ENCODE results near the gene KCNK1. TPM values are rescaled to one million over a fixed set of nuclear protein-coding genes. Genes with fewer than 3 reads are reported as not detected.

Gene KCNK1
- total and polyA plus RNA-seq, 8 donors, result 2.3 to 7.5 (median 3.8) TPM

GRCh38 chr1:233570706-233571105 is 43.2 kb upstream of the KCNK1 start:
- no peak overlapping the region for H3K27ac ChIP-seq
- TF ChIP-seq CTCF (IDR thresholded peaks at IDR 0.05), result no peak
- DNase-seq (no peak), ATAC-seq (no peak), FAIRE-seq (no peak)
- H3K27me3 ChIP-seq, result no peaks in the 10 kb centered on the region
- no peaks in the 10 kb centered on the region for H3K4me1 ChIP-seq
- intact Hi-C loops (cut with DNase I), result no loop called here
- H3K36me3 ChIP-seq, result no peaks in the 10 kb centered on the region
- no peak overlapping the region for H3K4me3 ChIP-seq
- no peaks in the 10 kb centered on the region for H3K9me3 ChIP-seq
- WGBS, 2 donors, result 73 to 87% methylated on average over 4 of the region's 4 CpGs

- WGBS, 2 donors, result 93 to 100% methylated on average over 4 of the region's 4 CpGs
- Histone ChIP-seq H3K4me3 (no peak overlapping the region), H3K36me3 (no peaks in the 10 kb centered on the region), H3K27ac (no peak overlapping the region), H3K27me3 (no peaks in the 10 kb centered on the region), H3K4me1 (no peaks in the 10 kb centered on the region), H3K9me3 (no peaks in the 10 kb centered on the region)
- intact Hi-C loops (cut with DNase I), result no loop called here
- no peak for DNase-seq
- ATAC-seq, result no peak
- no peak for FAIRE-seq
- TF ChIP-seq CTCF (IDR thresholded peaks at IDR 0.05), result no peak
These were observed 41.0 kb upstream of the KCNK1 start for GRCh38 chr1:233572896-233573295.

GRCh38 chr1:233575450-233575849 is 38.5 kb upstream of the KCNK1 start:
- no peak for FAIRE-seq
- TF ChIP-seq CTCF (IDR thresholded peaks at IDR 0.05), result no peak
- no peaks in the 10 kb centered on the region for H3K9me3 ChIP-seq
- H3K36me3 ChIP-seq, result no peaks in the 10 kb centered on the region
- ATAC-seq, result no peak
- H3K27me3 ChIP-seq, result no peaks in the 10 kb centered on the region
- WGBS, 2 donors, result 58 to 69% methylated on average over 5 of the region's 5 CpGs
- H3K4me3 ChIP-seq, result no peak overlapping the region
- no peaks in the 10 kb centered on the region for H3K4me1 ChIP-seq
- H3K27ac ChIP-seq, result no peak overlapping the region
- no peak for DNase-seq
- intact Hi-C loops (cut with DNase I), result no loop called here

- Histone ChIP-seq H3K27me3 (no peaks in the 10 kb centered on the region), H3K4me3 (no peak overlapping the region), H3K9me3 (no peaks in the 10 kb centered on the region), H3K27ac (no peak overlapping the region), H3K36me3 (no peaks in the 10 kb centered on the region), H3K4me1 (no peaks in the 10 kb centered on the region)
- no peak for TF ChIP-seq CTCF (IDR thresholded peaks at IDR 0.05)
- no peak for FAIRE-seq
- no peak for DNase-seq
- WGBS, 2 donors, result 62 to 68% methylated on average over 3 of the region's 3 CpGs
- no peak for ATAC-seq
- intact Hi-C loops (cut with DNase I), result no loop called here
These were observed 31.5 kb upstream of the KCNK1 start for GRCh38 chr1:233582439-233582838.

GRCh38 chr1:233584376-233584775 is 29.5 kb upstream of the KCNK1 start:
- H3K4me1 ChIP-seq, result no peaks in the 10 kb centered on the region
- intact Hi-C loops (cut with DNase I), result no loop called here
- no peak overlapping the region for H3K27ac ChIP-seq
- no peaks in the 10 kb centered on the region for H3K9me3 ChIP-seq
- no peak for TF ChIP-seq CTCF (IDR thresholded peaks at IDR 0.05)
- FAIRE-seq (no peak), ATAC-seq (no peak), DNase-seq (no peak)
- no peaks in the 10 kb centered on the region for H3K36me3 ChIP-seq
- no peak overlapping the region for H3K4me3 ChIP-seq
- 79 to 84% methylated on average over 4 of the region's 4 CpGs for WGBS, 2 donors
- no peaks in the 10 kb centered on the region for H3K27me3 ChIP-seq

Data from pancreas (tissue), 10 donors.